Endometrial microvascular endothelial cells (primary cell): Measurements from ENCODE around the gene NCOA1. TPM values are rescaled to one million over a fixed set of nuclear protein-coding genes. Genes with fewer than 3 reads are reported as not detected.
"Not testable (repeated sequence)": the region's sequence is repeated elsewhere in the genome, so short reads cannot be mapped to it uniquely, and the experiment has no call there.

Source experiments
- in situ Hi-C: cut with HindIII; loops from 2 replicates; pipeline ENCODE4 v1.10.0; 2017; ENCODE audit warnings: low sequenced_read_pairs, low pct_unique_long_range_greater_than_20kb; ENCODE audit errors: inconsistent ontology term
- total RNA-seq: library from RNA; depleted of rRNA; stranded (reverse); fragments of >200 nt; gene quantifications from one replicate; pipeline ENCODE4 v1.2.3, GENCODE V29; 2015; ENCODE audit errors: inconsistent ontology term

NCOA1 gene
- 5.3 TPM for total RNA-seq

- in situ Hi-C loops, result no loop called here
Observed at GRCh38 chr2:24490690-24491541, at the start of gene NCOA1. NCOA1 (plus strand) TSS chr2:24491254; CDS start chr2:24658678, 167,424 bp downstream.

GRCh38 chr2:24448797-24449196 is 42.3 kb upstream of the NCOA1 start:
- in situ Hi-C loops, result no loop called here

- in situ Hi-C loops, result no loop called here
Observed at GRCh38 chr2:24449344-24449743, 41.7 kb upstream of the NCOA1 start.

GRCh38 chr2:24451805-24452501 is 39.1 kb upstream of the NCOA1 start:
- in situ Hi-C loops, result no loop called here

GRCh38 chr2:24452502-24452885 is 38.6 kb upstream of the NCOA1 start:
- in situ Hi-C loops, result no loop called here

GRCh38 chr2:24453379-24454073 is 37.5 kb upstream of the NCOA1 start:
- in situ Hi-C loops, result no loop called here

- in situ Hi-C loops, result no loop called here
Observed at GRCh38 chr2:24454294-24454693, 36.8 kb upstream of the NCOA1 start.

- in situ Hi-C loops, result no loop called here
Observed at GRCh38 chr2:24456599-24457556, 34.2 kb upstream of the NCOA1 start.

GRCh38 chr2:24457696-24458386 is 33.2 kb upstream of the NCOA1 start:
- in situ Hi-C loops, result no loop called here

GRCh38 chr2:24459224-24460161 is 31.6 kb upstream of the NCOA1 start:
- in situ Hi-C loops, result no loop called here

GRCh38 chr2:24461685-24462084 is 29.4 kb upstream of the NCOA1 start:
- in situ Hi-C loops, result no loop called here

GRCh38 chr2:24463271-24463670 is 27.8 kb upstream of the NCOA1 start:
- in situ Hi-C loops, result no loop called here

- in situ Hi-C loops, result no loop called here
Observed at GRCh38 chr2:24466871-24467870, 23.9 kb upstream of the NCOA1 start.

- in situ Hi-C loops, result not testable (repeated sequence)
Observed at GRCh38 chr2:24468453-24468852, 22.6 kb upstream of the NCOA1 start.

- in situ Hi-C loops, result no loop called here
Observed at GRCh38 chr2:24469148-24469650, 21.9 kb upstream of the NCOA1 start.

GRCh38 chr2:24471662-24472061 is 19.4 kb upstream of the NCOA1 start:
- in situ Hi-C loops, result no loop called here
